ENCODE results near the gene MST1R. TPM values are rescaled to one million over a fixed set of nuclear protein-coding genes. Genes with fewer than 3 reads are reported as not detected.
"Not testable (repeated sequence)": the region's sequence is repeated elsewhere in the genome, so short reads cannot be mapped to it uniquely, and the experiment has no call there.

The MST1R gene
- total and polyA plus RNA-seq, 2 of the 4 experiments (the other 2 are of a cell fraction): under 0.01 to 0.14 TPM

GRCh38 chr3:49932281-49932680 is 28.6 kb upstream of the MST1R start:
- H4K20me1 ChIP-seq (ENCODE audit: insufficient read depth, low read length); POLR2A ChIA-PET (ENCODE audit: unreplicated experiment); H3K27ac ChIP-seq (ENCODE audit: insufficient read depth, low read length); H2BK5ac ChIP-seq (ENCODE audit: low read depth, low read length, poor library complexity, severe bottlenecking); H3K4ac ChIP-seq (ENCODE audit: low read depth, low read length); H3K23ac ChIP-seq (ENCODE audit: low read depth, low read length); H3K4me3 ChIP-seq (ENCODE audit: insufficient read depth, low read depth, low read length); H3K18ac ChIP-seq (ENCODE audit: low read depth, low read length); H4K91ac ChIP-seq (ENCODE audit: insufficient read depth, low read depth, low read length); H3K9me1 ChIP-seq (ENCODE audit: insufficient read depth, low read length); H2BK15ac ChIP-seq (ENCODE audit: low read depth, low read length); H3K56ac ChIP-seq (ENCODE audit: extremely low read depth, insufficient read depth, low read length); H4K8ac ChIP-seq (ENCODE audit: low read depth in 2 of 2, low read length in 2 of 2); ATAC-seq (ENCODE audit: low read depth); H2AK9ac ChIP-seq (replicated peaks; ENCODE audit: low read depth, low read length, poor library complexity); BruUV-seq (replicated peaks); H2AK5ac ChIP-seq (ENCODE audit: low read depth, low read length); H3K14ac ChIP-seq (replicated peaks; ENCODE audit: low read depth, low read length); H2AFZ ChIP-seq (replicated peaks; ENCODE audit: low read length, poor library complexity); H3K9ac ChIP-seq (ENCODE audit: low read depth, low read length); H3K36me3 ChIP-seq (ENCODE audit: control insufficient read depth, insufficient read depth, low read length); CTCF ChIA-PET; in situ Hi-C loops (cut with MboI; ENCODE audit: low sequenced_read_pairs); intact Hi-C loops (cut with micrococcal nuclease); H4K5ac ChIP-seq (ENCODE audit: low read depth, low read length); H3K9me3 ChIP-seq (ENCODE audit: control insufficient read depth, insufficient read depth, low read length); H2BK20ac ChIP-seq (ENCODE audit: low read depth, low read length); H3K4me2 ChIP-seq (ENCODE audit: low read depth, low read length); DNase-seq; H3K4me1 ChIP-seq (ENCODE audit: control insufficient read depth, insufficient read depth, low read length); dilution Hi-C loops (cut with HindIII; ENCODE audit: low sequenced_read_pairs, unreplicated experiment); H2BK120ac ChIP-seq (ENCODE audit: low read depth, low read length); H3K27me3 ChIP-seq (ENCODE audit: control insufficient read depth, insufficient read depth, low read length): not testable (repeated sequence)
- peaks cover 10 to 18% of the 10 kb centered on the region in 2 experiments for H3K79me1 ChIP-seq (ENCODE audit: low read depth in 1 of 2, low read length in 2 of 2)
- 87% methylated on average over 3 of the region's 15 CpGs; no CpG with 5 or more reads in 1 of the 2 experiments for WGBS, 2 experiments (ENCODE audit: extremely low coverage in 2 of 2, insufficient read length in 1 of 2)
